NCI-H446 treated with DMSO at 0.1 percent for 48 hours (cell line): ENCODE measurements around the gene CDCA4.
A peak's percentile ranks its signal among the peaks of the same experiment; 100 is the strongest.

Experiments used
- DNase-seq: peaks from one replicate; lab custom pipeline; 2025; lab: John Stamatoyannopoulos, UW

Gene CDCA4

DNA sequence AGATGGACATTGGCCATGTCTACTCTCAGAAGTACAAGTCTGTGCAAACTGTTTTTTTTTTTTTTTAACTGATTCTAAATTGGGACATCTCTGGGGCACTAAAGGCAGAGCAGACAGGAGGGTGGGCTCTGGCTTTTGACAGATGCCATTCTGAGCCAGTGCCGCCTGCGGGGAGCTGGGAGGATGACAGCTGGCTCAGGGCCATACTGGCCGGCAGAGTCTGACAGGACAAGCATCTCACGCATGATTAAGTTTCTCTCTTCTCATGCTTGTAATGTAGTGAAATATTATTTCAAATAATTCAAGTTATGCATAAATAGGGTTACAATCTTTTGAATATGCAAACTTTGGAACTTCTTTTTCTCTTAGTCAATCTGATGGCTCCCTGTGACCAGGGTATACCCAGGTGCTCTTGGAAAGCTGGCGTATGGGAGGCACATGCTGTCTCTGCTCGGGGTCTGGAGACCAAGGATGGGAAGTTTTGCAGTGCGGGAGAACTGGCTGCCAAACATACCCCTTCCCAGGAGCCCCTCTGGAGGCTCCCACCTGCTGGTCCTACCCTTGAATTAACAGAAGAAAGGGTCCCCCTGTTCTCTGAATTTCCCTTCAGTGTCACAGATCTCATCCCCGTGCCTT lies 7.6 kb downstream of the CDCA4 start:
- DNase-seq = peak; percentile 75

DNA sequence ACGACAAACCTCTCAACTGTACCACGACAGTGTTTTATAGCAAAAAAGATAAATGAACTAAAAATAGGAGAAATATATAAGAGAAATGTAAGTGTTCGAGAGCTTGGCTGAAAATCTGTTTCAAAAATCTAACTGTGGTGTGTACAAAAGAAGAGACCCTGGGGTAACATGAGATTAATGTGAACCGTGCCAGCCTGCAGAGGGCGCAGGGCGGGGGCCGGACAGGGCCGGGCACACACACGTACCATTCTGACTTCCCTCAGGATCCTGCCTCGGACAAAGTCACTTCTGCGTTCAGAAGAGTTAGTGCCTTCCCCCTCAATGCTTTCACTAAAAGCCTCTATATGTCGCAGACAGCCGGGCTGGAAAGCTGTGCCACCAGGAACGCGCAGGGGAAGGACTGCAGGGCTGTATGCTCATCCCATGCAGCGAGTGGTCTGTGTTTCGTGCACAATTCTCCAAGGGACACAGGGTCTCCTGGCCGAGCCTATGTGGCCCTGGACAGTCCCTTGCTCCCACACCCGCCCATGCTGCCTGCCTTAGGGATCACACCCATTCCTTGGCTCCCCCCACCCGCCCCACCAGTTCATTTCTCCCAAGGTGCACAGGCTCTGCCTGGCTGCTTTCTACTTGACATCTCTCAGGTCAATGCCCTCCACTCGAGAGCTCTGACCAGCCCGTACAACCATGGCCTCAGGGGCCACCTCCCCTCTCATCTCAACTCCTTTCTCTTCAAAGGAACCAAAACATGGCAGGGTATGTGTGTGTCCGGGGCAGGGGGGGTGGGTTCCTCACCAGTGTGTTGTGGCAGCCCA lies 8.5 kb downstream of the CDCA4 start:
- no peak for DNase-seq

DNA sequence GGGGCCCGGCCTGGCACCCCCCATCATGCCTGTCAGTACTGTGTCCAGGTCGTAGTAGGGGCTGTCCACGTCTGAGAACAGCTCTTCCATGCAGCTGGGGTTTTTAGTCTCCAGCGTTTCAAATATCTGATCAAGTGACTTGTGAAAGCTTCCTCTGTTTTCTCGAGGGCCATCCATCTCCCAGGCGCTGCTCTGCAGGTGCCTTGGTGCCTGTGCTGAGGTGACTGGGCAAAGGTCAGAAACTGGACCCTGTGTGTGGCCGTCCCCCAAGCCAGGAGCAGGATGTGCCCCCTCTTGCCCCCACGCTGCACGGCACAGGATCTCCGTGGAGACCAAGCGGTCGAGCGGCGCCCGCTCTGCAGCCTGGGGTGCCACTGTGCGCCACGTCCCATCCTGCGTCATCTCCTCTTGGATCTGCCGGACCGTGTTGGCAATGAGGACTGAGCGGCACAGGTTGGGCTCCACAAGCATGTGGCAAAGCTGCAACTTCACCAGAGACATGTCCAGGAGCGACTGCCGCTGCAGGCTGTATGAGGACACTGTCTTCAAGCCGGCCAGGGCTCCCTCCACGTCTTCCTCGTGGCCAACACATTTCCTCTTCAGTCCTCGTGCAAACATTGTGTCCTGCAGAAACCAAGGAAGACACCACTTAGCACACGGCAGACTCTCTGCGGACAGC lies 9.4 kb downstream of the CDCA4 start:
- no peak for DNase-seq

DNA sequence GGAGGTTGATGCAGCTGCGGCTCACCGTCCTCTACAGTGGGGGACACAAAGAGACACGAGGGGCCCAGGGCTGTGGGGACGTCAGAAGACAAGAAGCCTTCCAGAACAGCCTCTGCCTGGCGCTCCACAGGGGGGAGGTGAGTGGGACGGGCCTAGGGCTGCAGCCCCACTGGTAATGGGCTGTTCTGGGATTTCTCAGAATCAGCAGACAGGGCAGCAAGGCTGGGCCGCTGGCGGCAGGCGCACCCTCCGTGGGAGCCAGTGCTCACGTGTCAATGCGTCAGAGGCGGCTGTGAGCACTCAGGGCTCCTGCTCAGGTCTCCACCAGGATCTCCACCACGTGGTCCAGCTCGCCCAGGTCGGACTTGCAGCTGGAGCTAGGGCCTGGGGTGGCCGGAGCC lies 10.0 kb downstream of the CDCA4 start:
- DNase-seq = no peak

DNA sequence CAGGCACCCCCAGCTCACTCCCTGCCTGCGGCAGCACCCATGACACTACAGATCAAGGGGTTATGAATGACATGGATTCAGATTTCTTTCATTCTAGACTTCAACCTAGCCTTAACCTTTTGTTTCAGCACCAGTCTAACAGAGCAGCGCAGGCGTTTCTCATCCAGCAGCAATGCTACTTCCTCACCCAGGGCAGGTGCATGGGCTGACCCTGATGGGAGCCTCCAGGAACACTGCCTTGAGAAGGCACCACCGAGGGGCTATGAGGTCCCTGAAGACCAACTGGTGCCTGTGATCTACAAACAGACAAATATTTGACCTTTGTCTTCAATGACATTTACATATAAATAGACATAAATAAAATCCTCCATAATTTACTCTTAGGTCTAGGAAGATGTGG lies 10.8 kb downstream of the CDCA4 start:
- no peak for DNase-seq

DNA sequence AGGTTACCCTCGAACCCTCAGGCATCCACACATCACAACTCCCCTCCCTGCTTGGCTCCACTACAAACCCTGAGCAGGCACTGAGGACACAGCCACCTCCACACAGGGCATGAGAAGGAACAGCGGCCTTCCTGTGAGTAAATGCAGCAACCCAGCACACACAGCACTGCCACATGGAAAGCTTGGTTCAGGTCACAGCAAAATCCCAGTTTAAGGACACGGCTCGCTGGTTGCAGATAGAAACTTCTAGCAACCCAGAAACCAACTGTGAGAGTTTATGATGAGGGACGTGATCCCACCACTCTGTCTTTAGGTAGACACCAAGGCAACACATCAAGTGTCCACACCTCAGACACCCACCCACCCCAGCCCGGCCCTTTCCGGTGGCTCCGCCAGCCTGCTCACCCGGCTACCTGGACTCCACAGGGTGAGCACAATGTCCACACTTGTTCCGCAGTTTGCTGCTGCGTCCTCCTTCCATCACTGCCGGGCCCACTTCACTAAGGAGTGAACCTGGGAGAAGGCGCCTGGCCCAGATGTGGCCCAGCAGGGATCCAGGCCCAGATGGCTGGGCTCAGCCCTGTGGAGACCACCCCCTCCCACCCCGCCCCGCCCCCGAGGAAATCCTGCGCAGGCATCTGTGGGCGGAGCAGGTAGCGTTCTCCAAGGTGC lies 13.2 kb downstream of the CDCA4 start:
- no peak for DNase-seq

DNA sequence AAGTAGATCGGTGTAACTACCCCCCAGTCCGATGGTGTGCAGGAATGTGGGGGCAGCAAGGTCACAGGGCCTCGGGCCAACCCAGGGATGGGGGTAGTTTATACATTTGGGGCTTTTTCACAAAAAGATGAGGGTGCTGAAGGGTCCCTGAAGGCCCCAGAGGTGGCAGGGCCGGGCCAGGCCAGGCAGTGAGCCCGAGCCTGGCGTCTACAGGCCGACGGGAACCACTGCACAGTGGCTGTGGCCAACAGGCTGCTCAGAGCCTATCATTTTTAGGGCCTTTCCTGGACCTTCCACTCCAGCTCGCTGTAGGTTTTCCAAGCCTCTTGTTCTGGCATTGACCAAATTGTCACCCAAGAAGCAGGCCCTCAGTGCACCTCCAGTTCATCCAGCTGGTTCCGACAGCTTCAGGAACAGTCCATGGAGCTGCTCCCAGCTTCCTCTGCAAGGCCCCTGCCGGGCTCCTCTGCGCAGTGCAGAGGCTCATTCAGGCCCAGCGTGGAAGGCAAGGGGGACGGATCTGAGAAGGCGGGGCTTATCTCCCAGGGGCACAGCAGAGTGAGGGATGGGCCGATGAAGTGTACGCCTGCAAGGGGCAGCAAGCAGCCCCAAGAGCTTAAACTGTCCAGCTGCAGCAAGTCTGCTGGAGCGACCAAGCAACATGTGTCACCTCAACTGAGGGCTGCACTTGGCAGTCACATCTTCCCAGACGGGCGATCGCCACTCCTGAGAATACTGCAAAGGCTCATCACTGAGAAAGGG lies 13.9 kb downstream of the CDCA4 start:
- DNase-seq = no peak

DNA sequence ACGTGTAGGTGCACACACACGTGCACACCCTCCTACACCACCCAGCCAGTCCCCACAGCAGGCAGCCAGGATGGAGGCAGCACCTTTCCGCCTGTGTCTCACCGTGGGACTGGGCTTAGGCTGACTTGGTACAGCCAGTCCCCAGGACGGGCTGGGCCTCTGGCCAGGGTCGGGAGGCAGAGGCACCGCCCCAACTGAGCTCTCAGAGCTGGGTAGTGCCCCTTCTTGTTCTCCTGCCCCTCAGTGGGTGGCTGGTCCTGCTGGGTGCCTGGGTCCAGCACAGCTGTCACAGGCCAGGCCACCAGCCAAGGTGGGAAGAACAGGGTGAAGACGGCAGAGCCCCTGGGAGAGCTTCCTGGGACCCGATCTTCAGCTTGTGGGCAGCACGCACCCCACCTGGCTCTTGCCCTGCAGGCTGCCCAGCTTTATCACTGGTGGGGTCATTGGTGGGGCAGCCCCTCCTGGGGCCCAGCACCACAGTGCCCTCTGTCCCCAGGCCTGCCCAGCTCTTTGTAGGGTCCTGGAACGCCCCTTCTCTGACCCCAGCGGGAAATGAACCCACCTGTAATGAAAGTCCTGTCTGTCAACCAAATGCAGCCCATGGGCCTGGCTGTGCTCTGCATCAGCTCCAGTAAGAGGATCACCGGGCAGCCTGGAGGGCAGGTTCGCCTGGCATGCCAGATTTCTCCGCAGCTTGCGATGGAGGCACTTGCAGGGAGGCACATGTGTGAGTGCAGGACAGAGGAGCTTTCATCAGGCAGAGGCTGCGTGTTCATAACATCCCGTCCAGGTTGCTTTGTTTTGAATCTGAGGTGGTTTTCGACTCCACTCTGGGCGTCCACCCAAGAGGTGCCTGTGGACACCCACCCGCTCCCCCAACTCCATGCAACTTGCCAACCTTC lies 14.7 kb downstream of the CDCA4 start:
- no peak for DNase-seq

DNA sequence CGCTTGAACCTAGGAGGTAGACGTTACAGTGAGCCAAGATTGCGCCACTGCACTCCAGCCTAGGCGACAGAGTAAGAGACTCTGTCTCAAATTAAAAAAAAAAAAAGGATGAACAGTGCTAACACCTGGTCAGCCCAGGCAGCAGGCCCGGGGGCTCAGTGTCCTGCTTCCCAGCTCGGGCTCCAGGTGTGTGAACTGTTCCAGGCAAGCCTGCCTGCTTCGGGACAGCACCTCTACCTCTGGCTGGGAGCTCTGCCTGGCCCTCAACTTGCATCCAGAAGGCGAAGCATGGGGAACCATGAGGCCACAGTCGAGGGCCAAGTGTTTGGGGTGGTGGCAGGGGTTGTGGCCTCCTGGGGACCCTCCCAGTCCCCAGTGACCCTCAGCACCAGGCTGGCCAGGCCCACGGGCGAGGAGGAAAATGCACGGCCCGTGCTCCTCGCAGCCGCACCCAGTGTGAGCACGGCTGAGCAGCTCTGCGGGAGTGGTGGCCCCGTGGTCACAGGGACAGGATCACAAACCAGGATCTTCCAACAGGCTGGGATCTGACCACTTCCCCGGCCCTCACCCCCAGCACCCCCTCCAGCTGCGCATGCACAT lies 15.5 kb downstream of the CDCA4 start:
- DNase-seq = no peak

DNA sequence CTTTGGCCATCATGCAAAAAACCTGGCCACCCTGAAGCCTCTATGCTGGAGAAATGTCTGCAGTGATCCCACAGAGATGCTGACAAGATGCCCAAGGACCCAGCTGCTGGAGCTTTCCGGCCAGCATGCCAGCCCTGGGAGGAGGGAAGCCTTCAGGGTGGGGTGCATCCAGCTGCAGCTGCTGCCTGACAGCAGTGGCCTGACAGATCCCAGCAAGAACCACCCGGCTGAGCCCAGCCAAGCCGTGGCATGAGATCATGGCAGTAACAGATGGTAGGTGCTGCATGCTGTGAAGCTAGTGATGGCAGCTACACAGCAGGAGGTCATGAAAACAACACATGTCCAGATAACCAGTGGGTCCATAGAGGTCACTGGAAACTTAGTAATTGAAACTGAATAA lies 21.5 kb downstream of the CDCA4 start:
- peak; percentile 66 for DNase-seq

DNA sequence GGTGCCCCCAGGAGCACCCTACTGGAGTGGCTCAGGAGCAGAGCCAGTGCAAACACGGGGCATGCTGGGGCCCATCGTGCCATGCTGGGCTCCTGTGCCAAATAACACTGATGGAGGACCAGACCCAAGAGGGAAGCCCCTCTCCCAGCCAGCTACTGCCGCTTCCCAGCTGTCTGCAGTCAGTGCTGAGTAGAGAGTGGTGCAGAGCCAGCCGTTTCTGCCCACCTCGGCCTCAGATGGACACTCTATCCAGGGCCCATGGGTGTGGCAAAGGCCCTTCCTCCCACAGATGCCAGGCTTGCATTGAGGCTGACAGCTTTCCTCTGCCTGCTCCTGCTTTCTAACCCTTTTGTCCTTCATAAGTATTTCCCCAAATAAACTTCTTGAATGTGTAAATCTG lies 22.1 kb downstream of the CDCA4 start:
- DNase-seq = peak; percentile 40

DNA sequence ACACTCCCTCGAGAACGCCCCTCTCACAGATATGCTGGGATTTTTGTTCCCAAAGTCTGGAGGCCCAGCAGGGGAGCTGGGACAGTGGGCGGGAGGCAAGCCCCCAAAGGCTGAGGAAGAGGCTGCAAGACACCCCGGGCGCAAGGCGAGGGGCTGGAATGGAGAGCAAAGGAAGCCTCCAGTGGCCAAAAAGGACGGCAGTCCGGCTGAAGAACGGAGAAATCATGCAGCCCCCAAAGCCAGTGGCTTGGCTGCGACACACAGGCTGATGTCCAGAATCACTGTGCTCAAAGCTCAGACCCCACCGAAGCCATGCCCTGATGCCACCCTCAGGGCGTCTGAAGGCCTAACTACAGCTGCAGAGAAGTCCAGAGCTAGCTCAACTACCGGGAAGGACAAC lies 24.4 kb downstream of the CDCA4 start:
- no peak for DNase-seq

DNA sequence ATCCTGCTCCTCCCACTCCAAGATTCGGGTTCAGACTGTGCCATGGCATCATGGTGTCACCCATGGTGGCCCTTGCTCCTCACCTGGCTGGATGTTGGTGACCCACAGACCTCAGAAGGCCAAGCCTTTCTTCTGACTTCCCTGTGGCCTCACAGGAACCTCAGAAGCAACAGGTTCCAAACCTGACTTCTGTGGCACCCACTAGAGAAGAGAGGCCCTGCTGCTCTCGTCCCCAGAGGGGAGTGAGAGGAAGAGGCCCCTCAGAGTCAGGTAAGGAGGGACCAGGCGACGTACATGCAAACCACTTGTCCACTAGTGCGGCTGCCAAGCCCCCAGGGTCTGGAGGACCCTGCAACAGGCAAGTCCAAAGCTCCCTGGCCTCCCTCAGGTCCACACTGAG lies 24.9 kb downstream of the CDCA4 start:
- no peak for DNase-seq

DNA sequence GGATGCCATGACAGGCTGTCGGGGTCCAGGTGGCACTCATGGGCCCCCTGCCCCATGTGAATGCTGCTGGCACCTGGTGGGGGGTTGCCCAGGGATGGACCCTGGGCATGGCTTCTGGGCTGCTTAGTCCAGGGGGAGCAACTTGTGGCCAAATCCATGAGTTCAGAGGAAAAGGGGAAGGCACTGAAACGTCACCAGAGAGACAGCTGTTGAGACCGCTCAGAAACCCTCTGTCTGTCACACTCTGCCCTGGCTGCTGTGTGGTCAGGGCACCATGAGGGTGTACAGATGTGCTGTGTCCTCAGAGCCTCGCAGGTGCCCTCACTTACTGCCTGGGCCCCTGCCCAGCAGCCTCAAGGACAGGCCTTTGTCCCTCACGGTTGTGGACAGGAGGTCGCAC lies 25.9 kb downstream of the CDCA4 start:
- no peak for DNase-seq

DNA sequence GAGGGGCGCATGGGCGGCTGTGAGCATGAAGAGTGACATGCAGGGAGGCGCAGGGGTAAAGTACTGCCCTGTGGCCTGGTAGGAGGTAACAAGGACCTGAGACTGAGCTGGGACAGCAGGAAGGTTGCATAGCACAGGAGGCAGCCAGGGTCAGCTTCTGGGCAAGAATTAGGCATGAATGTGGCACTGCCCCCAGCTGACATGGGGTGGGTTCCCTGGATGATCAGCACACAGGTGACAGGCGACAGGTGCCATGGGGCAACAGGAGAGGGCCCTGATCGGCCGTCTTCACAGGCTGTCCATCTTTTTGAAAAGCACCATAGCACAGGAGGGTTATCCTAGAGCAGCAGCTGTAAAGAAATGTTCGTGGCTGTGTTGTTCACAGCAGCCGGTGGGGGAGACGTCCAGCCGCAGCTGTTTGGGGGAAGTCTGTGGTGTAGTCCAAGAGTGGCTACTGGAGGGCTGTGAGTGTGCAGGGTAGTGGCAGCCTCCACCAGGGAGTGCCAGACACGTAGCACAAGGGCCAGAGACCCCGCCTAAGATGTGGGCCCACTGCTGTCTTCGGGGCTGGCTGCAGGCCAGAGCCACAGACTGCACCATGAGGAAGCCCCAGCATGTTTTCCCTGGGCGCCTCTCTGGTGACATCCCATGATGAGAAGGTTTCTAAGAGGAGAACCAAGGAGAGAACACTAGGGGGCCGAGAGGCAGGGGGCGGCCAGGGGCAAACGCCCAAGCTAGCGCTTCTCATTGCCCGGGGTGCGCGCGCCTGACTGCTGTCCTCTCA lies 26.9 kb downstream of the CDCA4 start:
- no peak for DNase-seq

DNA sequence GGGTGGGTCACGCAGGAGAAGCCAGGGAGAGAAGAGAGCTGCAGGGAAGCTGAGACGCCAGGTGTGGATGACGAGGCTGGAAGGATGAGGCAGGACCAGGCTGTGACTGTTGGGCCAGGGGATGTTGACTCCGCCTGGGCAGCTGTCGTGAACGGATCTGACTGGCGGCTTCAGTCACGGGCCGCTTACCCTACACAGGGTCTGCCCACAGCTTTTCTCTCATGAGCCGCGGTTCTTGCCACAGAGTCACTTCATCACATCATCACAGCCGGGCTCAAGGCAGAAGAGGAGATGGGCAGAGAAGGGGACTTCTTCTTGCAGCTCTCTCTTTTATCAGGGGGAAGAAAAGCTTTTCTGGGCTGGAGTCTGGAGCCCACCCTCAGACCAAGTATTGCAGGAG lies 27.6 kb downstream of the CDCA4 start:
- DNase-seq = no peak

DNA sequence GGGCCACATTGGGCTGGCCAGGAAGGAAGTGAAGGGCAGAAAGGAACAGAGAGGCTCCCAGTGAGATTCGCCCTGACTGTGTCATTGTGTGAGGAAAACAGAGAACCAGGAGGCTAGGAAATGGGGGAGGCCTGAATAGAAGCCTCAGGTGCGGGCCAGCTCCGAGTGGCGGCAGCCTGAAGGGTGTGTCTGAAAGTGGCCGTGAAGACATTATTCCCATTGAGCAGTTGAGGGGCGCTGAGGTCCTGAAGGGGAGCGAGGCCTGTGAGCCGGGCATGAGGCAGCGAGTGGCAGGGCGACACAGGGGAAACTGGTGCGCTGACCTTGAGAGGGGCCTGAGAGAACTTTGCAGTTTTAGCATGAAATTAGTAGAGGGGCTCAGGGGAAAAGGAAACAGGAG lies 28.4 kb downstream of the CDCA4 start:
- no peak for DNase-seq

DNA sequence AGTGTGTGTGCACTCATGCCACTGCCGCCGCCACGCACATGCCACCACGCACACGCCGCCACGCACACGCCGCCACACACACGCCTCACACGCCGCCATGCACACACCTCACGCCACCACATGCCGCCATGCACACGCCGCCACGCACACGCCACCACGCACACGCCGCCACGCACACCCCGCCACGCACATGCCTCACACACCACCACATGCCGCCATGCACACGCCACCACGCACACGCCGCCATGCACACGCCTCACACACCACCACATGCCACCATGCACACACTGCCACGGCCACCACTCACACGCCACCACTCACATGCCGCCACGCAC lies 29.0 kb downstream of the CDCA4 start:
- no peak for DNase-seq

DNA sequence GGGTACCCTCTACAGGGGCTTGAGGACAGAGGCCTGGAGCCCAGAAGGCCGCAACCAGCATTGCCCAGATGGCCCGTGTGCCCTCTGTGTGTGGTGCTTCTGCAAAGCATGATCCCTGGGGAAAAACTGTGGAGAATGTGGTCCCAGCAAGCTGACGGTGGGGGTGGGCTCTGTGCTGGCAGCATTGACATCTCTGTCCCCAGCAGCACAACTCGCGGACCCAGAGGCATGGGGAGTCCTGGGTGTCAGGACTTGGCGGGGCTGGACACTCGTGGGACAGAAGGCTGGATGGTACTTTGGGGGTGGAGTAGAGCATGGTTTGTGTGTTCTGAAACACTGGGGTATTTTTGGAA lies 31.0 kb downstream of the CDCA4 start:
- DNase-seq = no peak
